Mesenchymal stem cell (in vitro differentiated cells and primary cell): ENCODE results near the gene DGCR6.
A peak's percentile ranks its signal among the peaks of the same experiment; 100 is the strongest.
"Not testable (repeated sequence)": the region's sequence is repeated elsewhere in the genome, so short reads cannot be mapped to it uniquely, and the experiment has no call there.

Experiments
- DNase-seq: peaks from one replicate; pipeline ENCODE4 v3.0.0-alpha.2; 2013
- H2AFZ ChIP-seq: one replicate; pipeline ENCODE4 v1.6.1; 2013; ENCODE audit warnings: low read depth, mild to moderate bottlenecking, control low read depth, inconsistent platforms, low read length, moderate library complexity
- H2AK5ac ChIP-seq: 2 replicates; pipeline ENCODE4 v1.6.1; 2013; ENCODE audit warnings: low read length, moderate library complexity, mild to moderate bottlenecking, inconsistent platforms; ENCODE audit not compliant: severe bottlenecking
- H2BK120ac ChIP-seq: one replicate; pipeline ENCODE4 v1.6.1; 2013; ENCODE audit warnings: low read depth, mild to moderate bottlenecking, inconsistent platforms, low read length, moderate library complexity
- H2BK12ac ChIP-seq, 2 experiments: one replicate each; pipeline ENCODE4 v1.6.1; 2013; ENCODE audit warnings: inconsistent platforms in 2 of 2, low read length in 2 of 2, mild to moderate bottlenecking in 2 of 2, moderate library complexity in 2 of 2, control low read depth in 1 of 2
- H2BK15ac ChIP-seq: one replicate; pipeline ENCODE4 v1.6.1; 2013; ENCODE audit warnings: mild to moderate bottlenecking, low read depth, inconsistent platforms; ENCODE audit not compliant: poor library complexity, severe bottlenecking
- H2BK5ac ChIP-seq: 2 replicates; pipeline ENCODE4 v1.6.1; 2013; ENCODE audit warnings: low read depth, mild to moderate bottlenecking, low read length, control low read depth, inconsistent platforms; ENCODE audit not compliant: poor library complexity, severe bottlenecking
- H3K14ac ChIP-seq, 2 experiments: one replicate each; pipeline ENCODE4 v1.6.1; 2013; ENCODE audit warnings: inconsistent platforms in 2 of 2, low read length in 2 of 2, control low read depth in 1 of 2, mild to moderate bottlenecking in 1 of 2, moderate library complexity in 1 of 2
- H3K18ac ChIP-seq, 2 experiments: one replicate each; pipeline ENCODE4 v1.6.1; 2013; ENCODE audit warnings: inconsistent platforms in 2 of 2, low read length in 2 of 2, control low read depth in 1 of 2, low read depth in 1 of 2, mild to moderate bottlenecking in 1 of 2
- H3K23ac ChIP-seq, 2 experiments: one replicate each; pipeline ENCODE4 v1.6.1; 2013; ENCODE audit warnings: inconsistent platforms in 2 of 2, low read length in 2 of 2, mild to moderate bottlenecking in 2 of 2, moderate library complexity in 2 of 2, control low read depth in 1 of 2
- H3K27ac ChIP-seq: 2 replicates; pipeline ENCODE4 v1.5.1; 2013; ENCODE audit warnings: mild to moderate bottlenecking, moderate library complexity, low read length, control low read depth, inconsistent platforms; ENCODE audit not compliant: poor library complexity, severe bottlenecking
- H3K27me3 ChIP-seq, 2 experiments: 2 replicates each; pipeline versions ENCODE4 v1.6.1 to v1.7.0; 2013; ENCODE audit warnings: low read length in 2 of 2, mild to moderate bottlenecking in 2 of 2, moderate library complexity in 2 of 2, control low read depth in 1 of 2, inconsistent platforms in 1 of 2; ENCODE audit not compliant: control insufficient read depth in 1 of 2, insufficient read depth in 1 of 2
- H3K36me3 ChIP-seq, 2 experiments: 2 replicates each; pipeline versions ENCODE4 v1.6.1 to v1.7.0; 2013; ENCODE audit warnings: low read length in 2 of 2, control low read depth in 1 of 2, inconsistent platforms in 1 of 2, low read depth in 1 of 2, mild to moderate bottlenecking in 1 of 2; ENCODE audit not compliant: insufficient read depth in 2 of 2, control insufficient read depth in 1 of 2
- H3K4ac ChIP-seq, 2 experiments: one replicate each; pipeline ENCODE4 v1.6.1; 2013; ENCODE audit warnings: inconsistent platforms in 2 of 2, low read length in 2 of 2, mild to moderate bottlenecking in 2 of 2, moderate library complexity in 2 of 2, control low read depth in 1 of 2, low read depth in 1 of 2
- H3K4me1 ChIP-seq: 2 replicates; pipeline ENCODE4 v1.6.1; 2013; ENCODE audit warnings: low read depth, low read length, control low read depth; ENCODE audit not compliant: control insufficient read depth, insufficient read depth
- H3K4me2 ChIP-seq: 2 replicates; pipeline ENCODE4 v1.6.1; 2013; ENCODE audit warnings: low read length, mild to moderate bottlenecking, inconsistent platforms; ENCODE audit not compliant: poor library complexity, severe bottlenecking
- H3K4me3 ChIP-seq, 2 experiments: 2 replicates each; pipeline versions ENCODE4 v1.5.1 to v1.7.0; 2013; ENCODE audit warnings: low read length in 2 of 2, mild to moderate bottlenecking in 2 of 2, control low read depth in 1 of 2, low read depth in 1 of 2; ENCODE audit not compliant: insufficient read depth in 1 of 2
- H3K79me1 ChIP-seq: replicated peaks from 2 replicates; pipeline ENCODE4 v1.6.1; 2013; ENCODE audit warnings: mild to moderate bottlenecking, control low read depth, low read length, inconsistent platforms; ENCODE audit not compliant: poor library complexity, severe bottlenecking
- H3K9ac ChIP-seq: 2 replicates; pipeline ENCODE4 v1.7.0; 2013; ENCODE audit warnings: mild to moderate bottlenecking, low read length, moderate library complexity
- H3K9me3 ChIP-seq: 2 replicates; pipeline ENCODE4 v1.7.0; 2013; ENCODE audit warnings: mild to moderate bottlenecking, low read length; ENCODE audit not compliant: control insufficient read depth
- H4K8ac ChIP-seq: one replicate; pipeline ENCODE4 v1.6.1; 2013; ENCODE audit warnings: inconsistent platforms, mild to moderate bottlenecking, low read length, moderate library complexity
- H4K91ac ChIP-seq: one replicate; pipeline ENCODE4 v1.6.1; 2013; ENCODE audit warnings: mild to moderate bottlenecking, low read length, inconsistent platforms
- WGBS: methylation state at CpG from one replicate; pipeline ENCODE4 v1.1.7; 2013; ENCODE audit warnings: mixed read lengths; 5-methylcytosine and 5-hydroxymethylcytosine counted together

The DGCR6 gene

DNA sequence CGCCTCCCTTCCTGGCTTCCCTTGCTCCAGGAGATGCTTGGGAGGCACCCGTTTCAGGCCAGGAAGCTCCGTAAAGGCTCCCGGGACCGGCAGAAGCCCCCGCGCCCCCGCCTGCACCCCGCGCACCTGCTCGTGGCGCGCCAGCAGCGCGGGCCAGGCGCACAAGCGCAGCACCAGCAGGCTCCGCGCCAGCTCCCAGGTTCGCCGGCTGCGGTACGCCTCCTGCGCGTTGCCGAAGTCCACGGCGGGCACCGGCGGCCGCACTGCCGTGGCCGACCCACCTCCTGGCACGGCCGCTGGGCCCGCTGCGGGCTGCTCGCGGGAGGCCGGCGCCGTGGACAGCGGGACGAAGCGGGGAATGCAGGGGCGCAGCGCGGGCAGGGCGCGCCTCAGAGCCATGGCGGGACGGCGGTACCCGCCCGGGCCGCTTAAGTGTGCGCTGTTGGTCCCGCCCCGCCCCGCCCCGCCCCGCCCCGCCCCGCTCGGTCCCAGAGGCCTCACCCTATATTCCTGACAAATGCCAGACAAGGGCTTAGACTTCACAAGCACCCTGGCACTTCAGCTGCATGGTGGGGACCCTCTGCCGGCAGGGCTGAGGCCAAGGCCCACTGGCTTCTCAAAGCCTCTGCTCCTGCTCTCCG is 29.9 kb downstream of the DGCR6 start, which contains the start of gene PRODH:
PRODH (minus strand) TSS at position 405 of the 641 bp plus-strand sequence; CDS start at position 399, 6 bp downstream.
- Histone ChIP-seq H3K9ac (no peak within 1 kb of the TSS), H3K23ac (no peak within 1 kb of the TSS), H2AK5ac (no peak within 1 kb of the TSS), H2BK5ac (no peak within 1 kb of the TSS), H3K14ac (no peak within 1 kb of the TSS), H3K4me3 (no peak within 1 kb of the TSS), H3K27ac (no peak within 1 kb of the TSS), H3K4ac (no peak within 1 kb of the TSS), H3K4me1 (no peaks in the 10 kb centered on the region), H4K8ac (no peak within 1 kb of the TSS), H2BK12ac (no peak within 1 kb of the TSS), H3K18ac (no peak within 1 kb of the TSS), H4K91ac (no peak within 1 kb of the TSS), H2AFZ (no peak within 1 kb of the TSS), H2BK15ac (no peak within 1 kb of the TSS), H3K4me2 (no peak within 1 kb of the TSS), H3K36me3 (no peaks in the 10 kb centered on the region), H2BK120ac (no peak within 1 kb of the TSS), H3K79me1 (no peaks in the 10 kb centered on the region), H3K9me3 (no peaks in the 10 kb centered on the region), H3K27me3 (no peaks in the 10 kb centered on the region)
- no peak for DNase-seq
- WGBS = no CpG with 5 or more reads among the region's 67 CpGs

DNA sequence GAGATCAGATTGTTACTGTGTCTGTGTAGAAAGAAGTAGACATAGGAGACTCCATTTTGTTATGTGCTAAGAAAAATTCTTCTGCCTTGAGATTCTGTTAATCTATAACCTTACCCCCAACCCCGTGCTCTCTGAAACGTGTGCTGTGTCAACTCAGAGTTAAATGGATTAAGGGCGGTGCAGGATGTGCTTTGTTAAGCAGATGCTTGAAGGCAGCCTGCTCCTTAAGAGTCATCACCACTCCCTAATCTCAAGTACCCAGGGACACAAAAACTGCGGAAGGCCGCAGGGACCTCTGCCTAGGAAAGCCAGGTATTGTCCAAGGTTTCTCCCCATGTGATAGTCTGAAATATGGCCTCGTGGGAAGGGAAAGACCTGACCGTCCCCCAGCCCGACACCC is 32.6 kb downstream of the DGCR6 start:
- DNase-seq, H3K27ac ChIP-seq, H2BK12ac ChIP-seq, H3K18ac ChIP-seq, H3K36me3 ChIP-seq, H3K14ac ChIP-seq, H3K4me1 ChIP-seq, H2BK5ac ChIP-seq, H4K8ac ChIP-seq, H3K4ac ChIP-seq, H3K4me2 ChIP-seq, H3K79me1 ChIP-seq, H4K91ac ChIP-seq, H3K9ac ChIP-seq, H2BK120ac ChIP-seq, H3K9me3 ChIP-seq, H3K4me3 ChIP-seq, H2AFZ ChIP-seq, H2BK15ac ChIP-seq, H3K27me3 ChIP-seq, H3K23ac ChIP-seq, H2AK5ac ChIP-seq: not testable (repeated sequence)
- WGBS = no CpG with 5 or more reads among the region's 8 CpGs

DNA sequence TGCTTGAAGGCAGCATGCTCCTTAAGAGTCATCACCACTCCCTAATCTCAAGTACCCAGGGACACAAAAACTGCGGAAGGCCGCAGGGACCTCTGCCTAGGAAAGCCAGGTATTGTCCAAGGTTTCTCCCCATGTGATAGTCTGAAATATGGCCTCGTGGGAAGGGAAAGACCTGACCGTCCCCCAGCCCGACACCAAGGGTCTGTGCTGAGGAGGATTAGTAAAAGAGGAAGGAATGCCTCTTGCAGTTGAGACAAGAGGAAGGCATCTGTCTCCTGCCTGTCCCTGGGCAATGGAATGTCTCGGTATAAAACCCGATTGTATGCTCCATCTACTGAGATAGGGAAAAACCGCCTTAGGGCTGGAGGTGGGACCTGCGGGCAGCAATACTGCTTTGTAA is 41.0 kb downstream of the DGCR6 start:
- WGBS = no CpG with 5 or more reads among the region's 9 CpGs
- not testable (repeated sequence) for DNase-seq, H3K9ac ChIP-seq, H3K9me3 ChIP-seq, H2BK15ac ChIP-seq, H3K23ac ChIP-seq, H4K8ac ChIP-seq, H2BK120ac ChIP-seq, H2AFZ ChIP-seq, H2BK12ac ChIP-seq, H3K18ac ChIP-seq, H3K14ac ChIP-seq, H3K4me2 ChIP-seq, H3K79me1 ChIP-seq, H3K36me3 ChIP-seq, H2AK5ac ChIP-seq, H3K27ac ChIP-seq, H3K4ac ChIP-seq, H2BK5ac ChIP-seq, H4K91ac ChIP-seq, H3K4me1 ChIP-seq, H3K4me3 ChIP-seq
- peaks cover 0 to 30% of the 10 kb centered on the region in 2 experiments for H3K27me3 ChIP-seq

DNA sequence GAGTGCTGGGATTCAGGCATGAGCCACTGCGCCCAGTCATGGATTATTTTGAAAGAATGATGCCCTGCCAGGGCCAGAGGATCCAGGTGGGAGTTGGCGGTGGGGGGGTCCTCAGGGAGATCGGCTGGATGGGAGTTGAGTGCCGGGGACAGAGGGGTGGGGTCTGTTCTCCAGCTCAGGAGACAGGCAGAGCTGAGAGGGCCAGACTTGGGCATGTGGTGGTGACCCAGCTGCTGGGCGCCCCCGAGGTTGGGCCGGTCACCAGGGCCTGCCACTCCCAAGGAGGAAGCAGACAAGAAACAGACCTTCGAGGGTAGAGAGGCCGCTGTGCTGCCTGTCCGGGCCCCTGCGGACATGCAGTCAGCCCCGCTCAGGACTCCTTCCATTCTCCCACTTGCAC is 41.8 kb downstream of the DGCR6 start:
- no peak for DNase-seq
- no peaks in the 10 kb centered on the region for H3K9me3 ChIP-seq
- no peak overlapping the region for H3K4me2 ChIP-seq
- H3K4ac ChIP-seq = no peak overlapping the region
- H3K14ac ChIP-seq = no peak overlapping the region
- H2BK12ac ChIP-seq = no peak overlapping the region
- 75% methylated on average over 12 of the region's 12 CpGs for WGBS
- H4K8ac ChIP-seq = no peak overlapping the region
- H3K36me3 ChIP-seq = no peaks in the 10 kb centered on the region
- no peaks in the 10 kb centered on the region for H3K4me1 ChIP-seq
- no peak overlapping the region for H2AFZ ChIP-seq
- no peak overlapping the region for H3K9ac ChIP-seq
- H2BK5ac ChIP-seq = no peak overlapping the region
- H3K4me3 ChIP-seq = no peak overlapping the region
- no peak overlapping the region for H3K27ac ChIP-seq
- H2BK120ac ChIP-seq = no peak overlapping the region
- H4K91ac ChIP-seq = no peak overlapping the region
- no peak overlapping the region for H3K18ac ChIP-seq
- no peak overlapping the region for H2BK15ac ChIP-seq
- H2AK5ac ChIP-seq = peak overlapping the region; percentile 69
- no peaks in the 10 kb centered on the region for H3K79me1 ChIP-seq
- peaks cover 0 to 30% of the 10 kb centered on the region in 2 experiments for H3K27me3 ChIP-seq
- no peak overlapping the region for H3K23ac ChIP-seq
